CD4-positive, alpha-beta T cell treated with Interleukin-17A for 4 hours (primary cell): Measurements from ENCODE around the gene ZNF215.
"Not testable (repeated sequence)": the region's sequence is repeated elsewhere in the genome, so short reads cannot be mapped to it uniquely, and the experiment has no call there.

Experiments used
- DNase-seq: peaks from one replicate; pipeline ENCODE4 v3.0.0-alpha.2; 2020; ENCODE audit warnings: mixed read lengths

Gene ZNF215

GRCh38 chr11:6943131-6943530, 16.9 kb downstream of the ZNF215 start:
- no peak for DNase-seq

GRCh38 chr11:6954248-6954647, 28.0 kb downstream of the ZNF215 start:
- not testable (repeated sequence) for DNase-seq

GRCh38 chr11:6962141-6962540, 35.9 kb downstream of the ZNF215 start:
- no peak for DNase-seq

GRCh38 chr11:6962673-6963072, 36.4 kb downstream of the ZNF215 start:
- DNase-seq, result no peak

- no peak for DNase-seq
Observed at GRCh38 chr11:6968816-6969215, 42.6 kb downstream of the ZNF215 start.

- not testable (repeated sequence) for DNase-seq
Observed at GRCh38 chr11:6969854-6970253, 43.6 kb downstream of the ZNF215 start.

GRCh38 chr11:6979365-6979764, 53.1 kb downstream of the ZNF215 start:
- DNase-seq, result no peak

- DNase-seq, result no peak
Observed at GRCh38 chr11:6986487-6986886, 60.3 kb downstream of the ZNF215 start.

- no peak for DNase-seq
Observed at GRCh38 chr11:6988506-6988905, 62.3 kb downstream of the ZNF215 start.

- no peak for DNase-seq
Observed at GRCh38 chr11:6991227-6991626, 65.0 kb downstream of the ZNF215 start.

GRCh38 chr11:6992026-6992425, 65.8 kb downstream of the ZNF215 start:
- no peak for DNase-seq

- DNase-seq, result no peak
Observed at GRCh38 chr11:6992457-6993417, 66.5 kb downstream of the ZNF215 start.

- DNase-seq, result no peak
Observed at GRCh38 chr11:6995703-6996102, 69.5 kb downstream of the ZNF215 start.

GRCh38 chr11:7004482-7004881, 78.3 kb downstream of the ZNF215 start:
- no peak for DNase-seq
